GM19238 (cell line): ENCODE measurements around the gene HBQ1.
"Not testable (repeated sequence)": the region's sequence is repeated elsewhere in the genome, so short reads cannot be mapped to it uniquely, and the experiment has no call there.

ENCODE experiments used
- DNase-seq: peaks from one replicate; pipeline ENCODE4 v3.0.0; 2011; ENCODE audit warnings: low spot score; ENCODE audit not compliant: insufficient read length

Gene HBQ1

GRCh38 chr16:160691-161190 is 19.5 kb upstream of the HBQ1 start:
- no peak for DNase-seq

DNA sequence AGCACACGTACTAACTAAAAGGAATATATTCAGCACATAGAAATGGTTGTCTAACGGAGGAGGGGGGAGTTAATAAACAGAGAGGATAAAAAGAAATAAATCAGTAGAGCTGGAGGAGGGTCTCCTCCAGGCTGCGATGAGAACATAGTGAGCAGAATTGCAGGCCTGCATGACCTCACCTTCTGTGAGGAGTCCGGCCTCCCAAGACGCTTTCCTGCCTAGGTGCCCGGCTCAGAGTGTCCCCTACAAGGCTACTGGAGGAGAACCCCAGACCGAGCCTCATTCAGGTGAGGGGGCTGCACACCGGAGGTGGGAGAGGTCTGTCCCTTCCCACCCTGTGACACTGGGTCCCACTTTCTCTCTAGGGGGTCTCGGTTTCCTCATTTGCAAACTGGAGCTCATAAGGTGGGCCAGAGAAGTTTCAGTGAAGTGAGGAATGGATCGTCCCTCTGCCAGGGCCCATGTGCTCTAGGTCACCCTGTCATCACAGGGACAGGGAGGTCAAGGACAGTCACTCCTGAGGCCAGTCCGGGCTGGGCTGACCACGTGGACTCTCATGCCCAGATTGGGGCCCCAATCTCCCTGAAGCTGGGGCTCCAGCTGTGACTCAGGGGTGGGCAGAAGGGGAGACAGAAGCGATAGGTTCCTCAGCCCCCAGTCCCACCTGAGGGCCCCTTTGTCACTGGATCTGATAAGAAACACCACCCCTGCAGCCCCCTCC is 17.8 kb upstream of the HBQ1 start:
- DNase-seq: no peak

DNA sequence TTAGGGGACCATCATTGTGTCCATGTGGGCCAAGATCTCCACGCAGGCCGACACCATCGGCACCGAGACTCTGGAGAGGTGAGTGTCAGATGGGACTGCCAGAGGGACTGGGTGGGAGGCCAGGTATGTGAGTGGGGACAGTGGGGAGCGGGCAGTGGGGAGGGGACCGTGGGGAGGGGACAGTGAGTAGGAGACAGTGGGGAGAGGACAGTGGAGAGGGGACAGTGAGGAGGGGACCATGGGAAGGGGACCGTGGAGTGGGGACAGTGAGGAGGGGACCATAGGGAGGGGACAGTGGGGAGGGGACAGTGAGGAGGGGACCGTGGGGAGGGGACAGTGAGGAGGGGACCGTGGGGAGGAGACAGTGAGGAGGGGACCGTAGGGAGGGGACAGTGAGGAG is 17.1 kb upstream of the HBQ1 start:
- DNase-seq: not testable (repeated sequence)

DNA sequence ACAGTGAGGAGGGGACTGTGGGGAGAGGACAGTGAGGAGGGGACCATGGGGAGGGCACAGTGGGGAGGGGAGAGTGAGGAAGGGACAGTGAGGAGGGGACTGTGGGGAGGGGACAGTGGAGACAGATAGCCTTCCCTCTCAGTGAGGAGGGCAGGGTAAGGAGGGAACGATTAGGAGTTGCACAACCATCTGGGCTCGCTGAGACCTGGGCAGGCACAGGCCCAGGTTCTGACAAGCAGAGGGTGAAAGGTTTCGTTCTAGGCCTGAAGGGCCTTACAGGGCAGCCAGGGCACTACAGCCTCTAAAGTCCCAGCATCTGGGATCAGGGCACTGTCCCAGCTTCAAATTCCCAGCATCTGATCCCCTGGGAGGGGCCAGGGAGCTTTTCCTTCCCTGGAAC is 16.6 kb upstream of the HBQ1 start:
- DNase-seq: not testable (repeated sequence)

GRCh38 chr16:164134-164823 is 16.0 kb upstream of the HBQ1 start:
- DNase-seq: not testable (repeated sequence)

DNA sequence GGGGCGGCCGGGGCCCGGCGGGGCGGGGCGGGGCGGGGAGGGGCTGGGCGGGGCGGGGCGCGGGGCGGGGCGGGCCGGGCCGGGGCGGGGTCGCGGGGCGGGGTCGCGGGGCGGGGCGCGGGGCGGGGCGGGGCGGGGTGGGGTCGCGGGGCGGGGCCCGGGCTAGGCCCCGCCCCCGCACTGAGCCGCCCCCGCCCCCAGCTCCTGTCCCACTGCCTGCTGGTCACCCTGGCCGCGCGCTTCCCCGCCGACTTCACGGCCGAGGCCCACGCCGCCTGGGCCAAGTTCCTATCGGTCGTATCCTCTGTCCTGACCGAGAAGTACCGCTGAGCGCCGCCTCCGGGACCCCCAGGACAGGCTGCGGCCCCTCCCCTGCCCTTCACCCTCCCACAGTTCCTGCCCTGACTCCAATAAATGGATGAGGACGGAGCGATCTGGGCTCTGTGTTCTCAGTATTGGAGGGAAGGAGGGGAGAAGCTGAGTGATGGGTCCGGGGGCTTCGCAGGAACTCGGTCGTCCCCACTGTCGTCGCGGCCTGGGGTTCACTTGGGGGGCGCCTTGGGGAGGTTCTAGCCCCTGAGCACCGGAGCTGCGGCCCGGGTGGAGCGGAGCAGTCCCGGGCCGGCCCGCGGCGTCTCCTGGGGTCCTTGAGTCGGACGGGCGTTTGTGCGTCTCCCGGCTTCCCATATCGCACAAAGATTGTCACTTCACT is 15.3 kb upstream of the HBQ1 start:
- no peak for DNase-seq

DNA sequence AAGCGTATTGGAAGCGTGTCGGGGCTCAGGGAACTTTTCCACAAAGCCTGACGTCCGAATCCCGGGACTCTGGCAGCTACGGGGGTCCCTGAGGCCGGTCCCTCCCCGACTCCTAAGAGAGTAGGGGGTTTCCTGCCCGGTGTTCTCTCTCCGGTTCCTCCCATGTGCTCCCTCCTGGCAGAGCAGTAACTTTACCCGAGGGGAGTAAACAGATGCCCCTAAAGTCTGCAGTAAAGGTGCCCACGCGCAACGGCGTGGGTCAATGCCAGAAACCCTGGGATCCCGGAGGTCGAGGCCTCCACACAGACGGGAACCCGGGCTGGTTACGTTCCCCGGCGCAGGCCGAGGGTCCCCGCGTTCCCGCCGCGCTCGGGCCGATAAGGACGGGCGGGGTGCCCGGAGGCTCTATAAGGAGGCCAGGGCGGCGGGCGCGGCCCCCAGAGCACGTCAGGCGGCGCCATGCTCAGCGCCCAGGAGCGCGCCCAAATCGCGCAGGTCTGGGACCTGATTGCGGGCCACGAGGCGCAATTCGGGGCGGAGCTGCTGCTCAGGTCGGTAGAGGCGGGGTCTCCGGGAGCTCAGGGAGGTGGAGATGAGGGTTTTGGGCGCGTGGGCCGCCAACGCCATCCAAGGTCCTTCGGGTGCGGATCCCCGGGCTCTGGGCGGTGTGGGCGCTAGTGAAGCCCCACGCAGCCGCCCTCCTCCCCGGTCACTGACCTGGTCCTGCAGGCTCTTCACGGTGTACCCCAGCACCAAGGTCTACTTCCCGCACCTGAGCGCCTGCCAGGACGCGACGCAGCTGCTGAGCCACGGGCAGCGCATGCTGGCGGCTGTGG is 14.5 kb upstream of the HBQ1 start, which contains the start of gene HBM:
HBM (plus strand) TSS at position 440 of the 836 bp plus-strand sequence; CDS start at position 460, 20 bp downstream.
- DNase-seq: no peak

DNA sequence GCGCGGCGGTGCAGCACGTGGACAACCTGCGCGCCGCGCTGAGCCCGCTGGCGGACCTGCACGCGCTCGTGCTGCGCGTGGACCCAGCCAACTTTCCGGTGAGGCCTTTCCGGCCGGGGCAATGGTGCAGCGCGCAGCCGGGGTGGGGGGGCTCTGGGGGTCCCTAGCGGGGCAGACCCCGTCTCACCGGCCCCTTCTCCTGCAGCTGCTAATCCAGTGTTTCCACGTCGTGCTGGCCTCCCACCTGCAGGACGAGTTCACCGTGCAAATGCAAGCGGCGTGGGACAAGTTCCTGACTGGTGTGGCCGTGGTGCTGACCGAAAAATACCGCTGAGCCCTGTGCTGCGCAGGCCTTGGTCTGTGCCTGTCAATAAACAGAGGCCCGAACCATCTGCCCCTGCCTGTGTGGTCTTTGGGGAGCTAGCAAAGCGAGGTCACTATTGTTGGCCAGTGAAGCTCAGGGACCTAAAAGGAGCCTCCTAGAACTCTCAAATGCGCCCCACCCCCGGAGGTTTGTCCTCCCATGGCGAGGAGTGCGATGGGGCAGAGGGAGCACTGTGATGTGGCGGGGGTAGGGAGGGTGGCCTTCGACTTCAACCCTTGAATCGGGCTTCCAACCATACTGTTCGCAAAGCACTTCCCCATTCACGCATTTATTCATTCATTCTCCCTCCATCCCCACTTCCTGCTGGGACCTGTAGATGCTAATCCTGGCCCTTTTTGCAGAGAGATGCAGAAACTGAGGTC is 13.7 kb upstream of the HBQ1 start:
- no peak for DNase-seq

DNA sequence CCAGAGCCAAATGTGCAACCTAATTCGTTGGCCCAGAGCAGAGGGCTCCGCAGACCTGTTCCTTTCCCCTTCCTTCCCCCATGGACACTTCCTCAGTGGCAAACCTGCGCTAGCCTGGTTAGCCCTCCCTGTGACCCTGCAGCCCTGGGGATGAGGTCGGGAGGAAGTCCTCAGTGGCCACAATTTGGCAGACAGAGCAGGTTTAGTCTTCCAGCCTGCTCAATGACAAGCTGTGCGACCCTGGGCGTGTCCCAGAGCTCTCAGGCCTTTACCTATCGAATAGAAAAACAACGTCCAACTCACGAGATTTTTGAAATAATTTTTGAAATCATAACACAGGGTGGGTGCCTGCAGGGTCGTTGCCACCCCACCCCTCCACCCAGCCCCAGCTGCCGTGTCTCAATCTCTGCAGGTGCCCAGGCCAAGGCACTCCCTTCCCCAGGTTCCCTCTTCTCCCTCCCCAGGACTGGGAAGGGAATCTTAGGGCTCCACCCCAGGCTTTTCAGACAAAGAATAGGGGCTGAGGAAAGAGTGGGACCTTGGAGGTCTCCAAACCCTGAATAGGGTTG is 13.1 kb upstream of the HBQ1 start:
- DNase-seq: no peak

DNA sequence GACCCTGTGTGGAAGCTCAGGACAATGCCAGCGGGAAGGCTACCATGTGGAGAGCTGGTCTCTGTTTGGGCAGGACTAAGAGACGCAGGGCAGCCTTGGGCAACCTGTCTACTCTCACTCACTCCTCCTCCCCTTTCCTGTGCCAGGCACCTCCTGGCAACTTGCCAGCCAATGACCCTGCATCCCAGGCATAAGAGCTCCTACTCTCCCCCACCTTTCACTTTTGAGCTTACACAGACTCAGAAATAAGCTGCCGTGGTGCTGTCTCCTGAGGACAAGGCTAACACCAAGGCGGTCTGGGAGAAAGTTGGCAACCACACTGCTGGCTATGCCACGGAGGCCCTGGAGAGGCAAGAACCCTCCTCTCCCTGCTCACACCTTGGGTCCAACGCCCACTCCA is 11.8 kb upstream of the HBQ1 start:
- DNase-seq: no peak

- DNase-seq: no peak
Observed at GRCh38 chr16:169014-169413, 11.2 kb upstream of the HBQ1 start.

DNA sequence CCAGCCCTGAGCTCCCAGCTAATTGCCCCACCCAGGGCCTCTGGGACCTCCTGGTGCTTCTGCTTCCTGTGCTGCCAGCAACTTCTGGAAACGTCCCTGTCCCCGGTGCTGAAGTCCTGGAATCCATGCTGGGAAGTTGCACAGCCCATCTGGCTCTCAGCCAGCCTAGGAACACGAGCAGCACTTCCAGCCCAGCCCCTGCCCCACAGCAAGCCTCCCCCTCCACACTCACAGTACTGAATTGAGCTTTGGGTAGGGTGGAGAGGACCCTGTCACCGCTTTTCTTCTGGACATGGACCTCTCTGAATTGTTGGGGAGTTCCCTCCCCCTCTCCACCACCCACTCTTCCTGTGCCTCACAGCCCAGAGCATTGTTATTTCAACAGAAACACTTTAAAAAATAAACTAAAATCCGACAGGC is 10.2 kb upstream of the HBQ1 start:
- DNase-seq: not testable (repeated sequence)

DNA sequence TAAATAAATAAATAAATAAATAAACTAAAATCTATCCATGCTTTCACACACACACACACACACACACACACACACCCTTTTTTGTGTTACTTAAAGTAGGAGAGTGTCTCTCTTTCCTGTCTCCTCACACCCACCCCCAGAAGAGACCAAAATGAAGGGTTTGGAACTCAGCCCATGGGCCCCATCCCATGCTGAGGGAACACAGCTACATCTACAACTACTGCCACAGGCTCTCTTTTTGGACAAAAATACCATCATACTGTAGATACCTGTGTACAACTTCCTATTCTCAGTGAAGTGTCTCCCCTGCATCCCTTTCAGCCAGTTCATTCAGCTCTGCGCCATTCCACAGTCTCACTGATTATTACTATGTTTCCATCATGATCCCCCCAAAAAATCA is 9.5 kb upstream of the HBQ1 start:
- DNase-seq: no peak

DNA sequence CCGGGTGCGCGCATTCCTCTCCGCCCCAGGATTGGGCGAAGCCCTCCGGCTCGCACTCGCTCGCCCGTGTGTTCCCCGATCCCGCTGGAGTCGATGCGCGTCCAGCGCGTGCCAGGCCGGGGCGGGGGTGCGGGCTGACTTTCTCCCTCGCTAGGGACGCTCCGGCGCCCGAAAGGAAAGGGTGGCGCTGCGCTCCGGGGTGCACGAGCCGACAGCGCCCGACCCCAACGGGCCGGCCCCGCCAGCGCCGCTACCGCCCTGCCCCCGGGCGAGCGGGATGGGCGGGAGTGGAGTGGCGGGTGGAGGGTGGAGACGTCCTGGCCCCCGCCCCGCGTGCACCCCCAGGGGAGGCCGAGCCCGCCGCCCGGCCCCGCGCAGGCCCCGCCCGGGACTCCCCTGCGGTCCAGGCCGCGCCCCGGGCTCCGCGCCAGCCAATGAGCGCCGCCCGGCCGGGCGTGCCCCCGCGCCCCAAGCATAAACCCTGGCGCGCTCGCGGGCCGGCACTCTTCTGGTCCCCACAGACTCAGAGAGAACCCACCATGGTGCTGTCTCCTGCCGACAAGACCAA is 7.8 kb upstream of the HBQ1 start, which contains the start of gene HBA2:
HBA2 (plus strand) TSS at position 503 of the 568 bp plus-strand sequence; CDS start at position 540, 37 bp downstream.
- DNase-seq: not testable (repeated sequence)

DNA sequence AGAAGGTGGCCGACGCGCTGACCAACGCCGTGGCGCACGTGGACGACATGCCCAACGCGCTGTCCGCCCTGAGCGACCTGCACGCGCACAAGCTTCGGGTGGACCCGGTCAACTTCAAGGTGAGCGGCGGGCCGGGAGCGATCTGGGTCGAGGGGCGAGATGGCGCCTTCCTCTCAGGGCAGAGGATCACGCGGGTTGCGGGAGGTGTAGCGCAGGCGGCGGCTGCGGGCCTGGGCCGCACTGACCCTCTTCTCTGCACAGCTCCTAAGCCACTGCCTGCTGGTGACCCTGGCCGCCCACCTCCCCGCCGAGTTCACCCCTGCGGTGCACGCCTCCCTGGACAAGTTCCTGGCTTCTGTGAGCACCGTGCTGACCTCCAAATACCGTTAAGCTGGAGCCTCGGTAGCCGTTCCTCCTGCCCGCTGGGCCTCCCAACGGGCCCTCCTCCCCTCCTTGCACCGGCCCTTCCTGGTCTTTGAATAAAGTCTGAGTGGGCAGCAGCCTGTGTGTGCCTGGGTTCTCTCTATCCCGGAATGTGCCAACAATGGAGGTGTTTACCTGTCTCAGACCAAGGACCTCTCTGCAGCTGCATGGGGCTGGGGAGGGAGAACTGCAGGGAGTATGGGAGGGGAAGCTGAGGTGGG is 6.9 kb upstream of the HBQ1 start:
- DNase-seq: not testable (repeated sequence)

GRCh38 chr16:173928-174769 is 6.1 kb upstream of the HBQ1 start:
- DNase-seq: not testable (repeated sequence)

DNA sequence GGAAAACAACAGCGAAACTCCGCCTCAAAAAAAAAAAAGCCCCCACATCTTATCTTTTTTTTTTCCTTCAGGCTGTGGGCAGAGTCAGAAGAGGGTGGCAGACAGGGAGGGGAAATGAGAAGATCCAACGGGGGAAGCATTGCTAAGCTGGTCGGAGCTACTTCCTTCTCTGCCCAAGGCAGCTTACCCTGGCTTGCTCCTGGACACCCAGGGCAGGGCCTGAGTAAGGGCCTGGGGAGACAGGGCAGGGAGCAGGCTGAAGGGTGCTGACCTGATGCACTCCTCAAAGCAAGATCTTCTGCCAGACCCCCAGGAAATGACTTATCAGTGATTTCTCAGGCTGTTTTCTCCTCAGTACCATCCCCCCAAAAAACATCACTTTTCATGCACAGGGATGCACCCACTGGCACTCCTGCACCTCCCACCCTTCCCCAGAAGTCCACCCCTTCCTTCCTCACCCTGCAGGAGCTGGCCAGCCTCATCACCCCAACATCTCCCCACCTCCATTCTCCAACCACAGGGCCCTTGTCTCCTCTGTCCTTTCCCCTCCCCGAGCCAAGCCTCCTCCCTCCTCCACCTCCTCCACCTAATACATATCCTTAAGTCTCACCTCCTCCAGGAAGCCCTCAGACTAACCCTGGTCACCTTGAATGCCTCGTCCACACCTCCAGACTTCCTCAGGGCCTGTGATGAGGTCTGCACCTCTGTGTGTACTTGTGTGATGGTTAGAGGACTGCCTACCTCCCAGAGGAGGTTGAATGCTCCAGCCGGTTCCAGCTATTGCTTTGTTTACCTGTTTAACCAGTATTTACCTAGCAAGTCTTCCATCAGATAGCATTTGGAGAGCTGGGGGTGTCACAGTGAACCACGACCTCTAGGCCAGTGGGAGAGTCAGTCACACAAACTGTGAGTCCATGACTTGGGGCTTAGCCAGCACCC is 5.0 kb upstream of the HBQ1 start:
- DNase-seq: no peak
